Muscle layer of duodenum (tissue), 2 donors: ENCODE data around the gene SEMA4F.

Source experiments
- H3K27ac ChIP-seq: one replicate; pipeline ENCODE4 v1.7.0; 2013; ENCODE audit warnings: mild to moderate bottlenecking, low read length
- H3K27me3 ChIP-seq: one replicate; pipeline ENCODE4 v1.7.0; 2013; ENCODE audit warnings: low read depth, mild to moderate bottlenecking, control low read depth, low read length
- H3K36me3 ChIP-seq, 2 donors: one replicate each; pipeline ENCODE4 v1.7.0; 2013; ENCODE audit warnings: low read length in 2 of 2, control low read depth in 1 of 2, mild to moderate bottlenecking in 1 of 2; ENCODE audit not compliant: insufficient read depth in 2 of 2, control insufficient read depth in 1 of 2
- H3K4me1 ChIP-seq, 2 donors: one replicate each; pipeline ENCODE4 v1.7.0; 2013; ENCODE audit warnings: low read length in 2 of 2, mild to moderate bottlenecking in 2 of 2, control low read depth in 1 of 2, moderate library complexity in 1 of 2; ENCODE audit not compliant: insufficient read depth in 2 of 2, control insufficient read depth in 1 of 2
- H3K4me3 ChIP-seq, 2 donors: one replicate each; pipeline ENCODE4 v1.7.0; 2013; ENCODE audit warnings: low read length in 2 of 2, low read depth in 1 of 2, mild to moderate bottlenecking in 1 of 2
- H3K9me3 ChIP-seq, 2 donors: one replicate each; pipeline ENCODE4 v1.7.0; 2013; ENCODE audit warnings: low read length in 2 of 2, control low read depth in 1 of 2, mild to moderate bottlenecking in 1 of 2; ENCODE audit not compliant: control insufficient read depth in 1 of 2
- donor health status: healthy.

The SEMA4F gene

DNA sequence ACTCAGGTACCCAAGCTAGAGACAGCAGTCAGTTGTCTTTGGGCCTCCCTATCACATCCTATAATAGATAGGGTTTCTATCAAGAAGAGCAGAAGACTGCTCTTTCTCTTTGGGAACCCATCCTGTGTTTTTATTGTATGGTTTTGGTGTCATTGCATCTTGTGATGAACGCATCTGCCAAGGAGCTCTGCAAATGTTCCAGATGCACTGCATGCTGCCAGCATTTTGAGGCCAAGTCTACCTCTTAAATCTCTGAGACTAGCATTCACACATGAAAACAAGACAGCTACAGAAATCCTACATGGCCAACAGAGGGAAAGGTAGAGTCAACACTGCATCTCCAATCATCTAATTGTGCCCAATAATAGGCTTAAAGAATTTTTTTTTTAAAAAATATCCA lies 14.0 kb downstream of the SEMA4F start:
- no peak overlapping the region for H3K27ac ChIP-seq
- H3K4me3 ChIP-seq, result no peak overlapping the region
- H3K9me3 ChIP-seq, result no peaks in the 10 kb centered on the region
- no peaks in the 10 kb centered on the region for H3K27me3 ChIP-seq
- peaks cover 0 to 7% of the 10 kb centered on the region in 2 donors for H3K36me3 ChIP-seq
- no peaks in the 10 kb centered on the region for H3K4me1 ChIP-seq

DNA sequence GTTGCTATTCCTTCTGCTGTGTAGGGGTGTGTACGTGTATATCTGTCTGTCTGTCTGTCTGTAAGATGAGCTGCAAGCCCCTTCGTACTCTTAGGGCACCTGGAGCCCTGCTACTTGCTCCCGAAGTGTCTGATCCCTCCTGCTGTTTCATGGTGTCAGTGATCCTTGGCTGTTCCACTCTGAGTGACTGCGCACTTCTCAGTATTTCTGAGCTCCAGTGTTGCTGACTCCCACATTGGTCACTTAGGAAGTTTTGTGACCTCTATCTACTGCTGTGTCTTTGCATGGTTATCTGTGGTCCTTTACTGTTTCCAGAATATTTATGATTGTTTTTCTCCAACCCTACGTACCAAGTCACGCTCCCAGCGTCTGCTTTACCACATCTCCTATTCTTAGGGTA lies 16.2 kb downstream of the SEMA4F start:
- H3K9me3 ChIP-seq, result no peaks in the 10 kb centered on the region
- H3K27me3 ChIP-seq, result no peaks in the 10 kb centered on the region
- no peaks in the 10 kb centered on the region for H3K4me1 ChIP-seq
- H3K27ac ChIP-seq, result no peak overlapping the region
- no peak overlapping the region for H3K4me3 ChIP-seq
- H3K36me3 ChIP-seq, result peaks cover 1 to 10% of the 10 kb centered on the region in 2 donors

DNA sequence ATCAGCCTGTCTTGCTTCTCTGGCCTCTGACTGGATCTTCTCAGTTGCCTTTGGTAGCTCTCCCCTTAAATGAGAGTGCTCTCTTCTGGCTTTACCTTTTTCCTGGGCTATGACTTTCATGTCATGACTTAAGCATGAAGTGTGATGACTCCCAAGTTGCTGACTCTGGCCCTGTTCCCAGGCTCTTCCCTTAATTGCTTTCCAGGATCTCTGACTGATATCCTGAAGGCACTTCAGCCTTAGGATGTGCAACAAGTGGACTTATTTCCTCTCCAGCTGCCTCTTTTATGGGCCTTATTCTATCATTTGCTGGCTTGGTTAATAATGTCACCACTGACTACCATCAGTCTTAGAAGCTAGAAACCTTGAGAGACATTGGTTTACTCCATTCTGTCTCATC lies 17.4 kb downstream of the SEMA4F start:
- Histone ChIP-seq H3K27ac (no peak overlapping the region), H3K4me3 (no peak overlapping the region), H3K36me3 (peaks cover 9 to 23% of the 10 kb centered on the region in 2 donors), H3K4me1 (no peaks in the 10 kb centered on the region), H3K9me3 (no peaks in the 10 kb centered on the region), H3K27me3 (no peaks in the 10 kb centered on the region)

DNA sequence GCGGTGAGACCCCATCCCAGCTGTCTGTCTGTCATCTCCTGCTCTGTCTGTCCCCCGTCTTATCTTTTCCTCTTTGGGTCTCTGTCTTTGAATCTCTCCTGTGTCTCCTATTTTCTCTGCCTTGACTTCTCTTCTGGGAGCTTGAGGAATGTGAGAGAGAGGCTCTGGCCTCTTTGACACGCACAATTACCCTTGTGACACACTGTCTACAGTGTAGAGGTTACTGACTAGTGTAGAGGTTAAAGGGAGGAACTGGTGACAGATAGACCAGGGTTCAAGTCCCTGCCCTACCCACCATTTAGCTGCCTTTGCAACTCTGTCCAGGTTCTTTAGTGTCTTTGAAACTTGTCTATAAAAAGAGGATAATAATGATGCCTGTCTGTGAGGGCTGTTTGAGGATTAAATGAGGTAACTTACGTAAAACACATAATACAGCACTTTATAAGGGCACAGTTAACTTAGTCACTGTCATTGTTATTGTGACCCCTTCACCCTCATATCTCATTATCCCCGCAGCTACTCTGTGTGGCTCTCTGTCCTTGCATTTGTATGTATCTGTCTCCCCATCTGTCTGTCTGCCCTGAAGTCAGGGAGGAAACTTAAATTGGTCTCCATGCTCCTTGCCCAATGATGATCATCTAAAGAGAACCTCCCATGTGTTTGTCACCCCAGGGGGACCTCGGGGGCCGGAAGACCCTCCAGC lies 19.9 kb downstream of the SEMA4F start:
- H3K9me3 ChIP-seq, result no peaks in the 10 kb centered on the region
- H3K27ac ChIP-seq, result no peak overlapping the region
- H3K27me3 ChIP-seq, result no peaks in the 10 kb centered on the region
- H3K4me1 ChIP-seq, result no peaks in the 10 kb centered on the region
- no peak overlapping the region for H3K4me3 ChIP-seq
- peaks cover 10 to 33% of the 10 kb centered on the region in 2 donors for H3K36me3 ChIP-seq

DNA sequence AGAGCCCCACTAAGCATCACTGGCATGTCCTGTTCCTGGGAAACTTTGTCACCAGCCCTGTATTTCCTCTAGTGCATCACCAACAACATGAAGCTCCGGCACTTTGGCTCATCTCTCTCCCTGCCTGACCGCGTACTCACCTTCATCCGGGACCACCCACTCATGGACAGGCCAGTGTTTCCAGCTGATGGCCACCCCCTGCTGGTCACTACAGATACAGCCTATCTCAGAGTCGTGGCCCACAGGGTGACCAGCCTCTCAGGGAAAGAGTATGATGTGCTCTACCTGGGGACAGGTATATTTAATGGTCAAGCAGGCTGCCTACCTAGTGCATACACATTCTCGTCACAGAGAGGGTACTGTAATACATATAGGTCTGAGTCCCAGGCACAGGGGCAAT lies 21.0 kb downstream of the SEMA4F start:
- Histone ChIP-seq H3K4me1 (no peaks in the 10 kb centered on the region), H3K4me3 (no peak overlapping the region), H3K27ac (no peak overlapping the region), H3K36me3 (peaks cover 15 to 44% of the 10 kb centered on the region in 2 donors), H3K9me3 (no peaks in the 10 kb centered on the region), H3K27me3 (no peaks in the 10 kb centered on the region)

DNA sequence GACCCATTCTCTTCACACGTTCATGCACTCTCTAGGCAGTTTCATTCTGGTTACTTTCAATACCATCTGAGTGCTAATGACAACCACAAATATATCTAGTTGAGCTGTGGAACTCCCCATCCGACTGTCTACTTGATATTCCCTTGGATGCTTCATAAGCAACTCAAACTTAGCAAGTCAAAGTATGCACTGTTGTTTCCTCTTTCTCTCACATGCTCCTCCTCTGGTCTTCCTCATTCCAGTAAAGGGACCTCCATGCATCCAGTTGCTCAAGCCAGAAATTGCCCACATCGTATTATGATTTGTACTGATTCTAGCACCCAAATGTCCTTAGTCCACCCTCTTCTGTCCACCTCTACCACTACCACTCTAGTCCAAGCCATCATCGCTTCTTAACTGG lies 22.3 kb downstream of the SEMA4F start:
- no peak overlapping the region for H3K27ac ChIP-seq
- H3K4me1 ChIP-seq, result no peaks in the 10 kb centered on the region
- H3K4me3 ChIP-seq, result no peak overlapping the region
- H3K27me3 ChIP-seq, result no peaks in the 10 kb centered on the region
- H3K9me3 ChIP-seq, result no peaks in the 10 kb centered on the region
- peaks cover 15 to 46% of the 10 kb centered on the region in 2 donors for H3K36me3 ChIP-seq

DNA sequence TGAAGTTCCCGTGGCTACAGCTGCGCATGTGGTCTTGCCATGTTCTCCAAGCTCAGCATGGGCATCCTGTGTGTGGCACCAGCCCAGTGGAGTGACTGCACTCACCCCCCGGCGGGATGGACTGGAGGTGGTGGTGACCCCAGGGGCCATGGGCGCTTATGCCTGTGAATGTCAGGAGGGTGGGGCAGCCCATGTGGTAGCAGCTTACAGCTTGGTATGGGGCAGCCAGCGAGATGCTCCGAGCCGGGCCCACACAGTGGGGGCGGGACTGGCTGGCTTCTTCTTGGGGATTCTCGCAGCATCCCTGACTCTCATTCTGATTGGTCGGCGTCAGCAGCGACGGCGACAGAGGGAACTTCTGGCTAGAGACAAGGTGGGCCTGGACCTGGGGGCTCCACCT lies 25.6 kb downstream of the SEMA4F start:
- H3K36me3 ChIP-seq, result peaks cover 15 to 42% of the 10 kb centered on the region in 2 donors
- H3K4me3 ChIP-seq, result no peak overlapping the region
- H3K27me3 ChIP-seq, result no peaks in the 10 kb centered on the region
- H3K9me3 ChIP-seq, result no peaks in the 10 kb centered on the region
- no peaks in the 10 kb centered on the region for H3K4me1 ChIP-seq
- no peak overlapping the region for H3K27ac ChIP-seq

DNA sequence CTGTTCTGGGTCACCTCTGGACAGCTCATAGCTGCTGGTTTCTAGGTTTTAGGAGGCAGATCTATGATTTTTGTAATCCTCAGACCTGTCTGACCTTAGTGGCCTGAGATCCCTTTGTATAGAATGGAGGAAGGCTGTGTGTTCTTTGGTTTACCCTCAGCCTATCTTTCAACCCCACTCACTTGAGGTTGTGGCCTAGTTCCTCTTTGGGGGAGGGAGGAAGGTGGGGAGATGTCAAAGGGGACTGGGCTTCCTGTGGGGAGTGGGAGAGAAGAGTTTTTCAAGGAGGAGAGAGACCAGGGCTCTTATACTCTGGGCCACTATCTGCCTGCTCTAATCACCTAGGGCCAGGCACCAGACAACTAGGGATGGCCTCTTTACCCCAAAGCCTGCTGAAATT lies 28.5 kb downstream of the SEMA4F start:
- Histone ChIP-seq H3K4me3 (no peak overlapping the region), H3K36me3 (peaks cover 6 to 23% of the 10 kb centered on the region in 2 donors), H3K4me1 (no peaks in the 10 kb centered on the region)

DNA sequence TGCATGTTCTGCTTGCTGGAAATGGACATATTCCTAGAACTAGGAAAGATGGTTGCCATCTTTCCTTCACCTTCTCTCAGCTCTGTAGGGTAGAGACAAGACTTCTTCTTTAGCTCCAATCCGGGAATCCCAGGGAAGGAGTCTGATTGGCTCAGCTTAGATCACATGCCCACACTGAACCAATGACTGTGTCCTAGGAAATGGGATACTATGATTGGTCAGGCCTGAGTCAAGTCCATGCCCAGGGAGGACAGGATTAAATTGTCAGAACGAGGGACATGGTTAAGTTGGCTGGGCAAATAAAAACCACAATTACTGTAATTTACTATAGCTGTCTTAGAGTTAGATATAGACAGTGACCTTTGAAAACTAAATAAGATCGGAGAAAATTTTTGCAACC lies 31.4 kb downstream of the SEMA4F start:
- Histone ChIP-seq H3K27me3 (no peaks in the 10 kb centered on the region), H3K4me3 (no peak overlapping the region), H3K9me3 (no peaks in the 10 kb centered on the region), H3K4me1 (no peaks in the 10 kb centered on the region), H3K27ac (no peak overlapping the region), H3K36me3 (no peaks in the 10 kb centered on the region)

More for the DNA sequence above, 28.5 kb downstream of the SEMA4F start:
- Histone ChIP-seq H3K27ac (no peak overlapping the region), H3K27me3 (no peaks in the 10 kb centered on the region), H3K9me3 (no peaks in the 10 kb centered on the region)

DNA sequence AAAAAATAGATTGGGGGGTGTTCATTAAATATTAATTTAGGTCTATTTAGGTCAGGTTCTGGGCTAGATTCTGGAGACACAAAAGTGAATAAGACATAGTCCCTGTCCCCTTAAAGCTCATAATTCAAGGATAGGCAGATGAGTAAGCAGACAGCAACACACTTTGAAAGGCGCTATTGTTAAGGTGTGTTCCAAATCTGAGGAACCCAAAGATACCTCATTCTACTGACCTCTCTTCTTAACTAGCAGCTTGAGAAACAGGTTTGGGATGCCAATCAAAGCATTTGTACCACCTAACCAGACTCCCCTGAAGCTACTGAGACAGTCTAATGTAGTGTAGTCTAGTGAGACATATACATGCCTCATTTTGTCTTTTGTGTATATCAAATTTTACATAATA lies 34.8 kb downstream of the SEMA4F start:
- Histone ChIP-seq H3K9me3 (no peaks in the 10 kb centered on the region), H3K36me3 (no peaks in the 10 kb centered on the region), H3K27ac (no peak overlapping the region), H3K4me1 (no peaks in the 10 kb centered on the region), H3K27me3 (no peaks in the 10 kb centered on the region), H3K4me3 (no peak overlapping the region)

DNA sequence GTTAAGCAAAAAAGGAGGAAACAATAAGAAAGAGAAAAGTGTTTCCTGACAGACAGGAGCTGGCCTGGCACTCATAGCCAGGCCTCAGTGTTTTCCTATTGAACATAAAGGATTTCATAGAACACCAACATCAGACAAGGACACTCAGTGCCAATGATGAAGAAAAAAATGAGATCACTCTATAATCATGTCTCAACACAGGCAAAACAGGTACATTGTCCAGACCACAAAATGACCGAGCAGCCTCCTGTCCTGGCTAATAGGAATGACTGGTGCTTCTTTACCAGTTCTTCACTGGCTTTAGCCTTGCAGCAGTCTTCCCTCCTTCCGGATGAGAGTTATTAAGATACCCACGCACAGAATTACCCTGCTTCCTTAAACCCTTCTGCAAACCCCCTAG lies 35.6 kb downstream of the SEMA4F start:
- no peaks in the 10 kb centered on the region for H3K27me3 ChIP-seq
- H3K4me1 ChIP-seq, result no peaks in the 10 kb centered on the region
- H3K9me3 ChIP-seq, result no peaks in the 10 kb centered on the region
- H3K36me3 ChIP-seq, result no peaks in the 10 kb centered on the region
- no peak overlapping the region for H3K4me3 ChIP-seq
- no peak overlapping the region for H3K27ac ChIP-seq

DNA sequence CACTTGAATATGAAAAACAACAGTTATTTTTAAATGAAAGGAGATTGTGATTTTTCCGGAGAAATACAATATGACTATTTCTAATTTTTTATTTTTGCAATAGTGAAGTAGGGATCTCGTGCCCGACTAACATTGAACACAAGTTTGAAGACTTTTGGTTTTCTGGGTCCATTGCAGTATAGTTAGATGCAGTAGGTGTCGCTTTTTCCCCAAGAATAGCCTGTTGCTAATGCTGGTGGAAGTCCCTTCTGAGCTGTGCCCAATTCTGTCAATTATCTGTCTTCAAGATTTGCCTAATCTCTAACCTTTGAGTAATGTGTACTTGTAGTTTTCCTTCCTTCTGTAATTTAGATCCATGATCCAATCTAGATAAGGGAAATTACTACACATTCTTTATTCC lies 36.5 kb downstream of the SEMA4F start:
- H3K9me3 ChIP-seq, result no peaks in the 10 kb centered on the region
- H3K27me3 ChIP-seq, result no peaks in the 10 kb centered on the region
- no peak overlapping the region for H3K4me3 ChIP-seq
- no peaks in the 10 kb centered on the region for H3K4me1 ChIP-seq
- no peak overlapping the region for H3K27ac ChIP-seq
- no peaks in the 10 kb centered on the region for H3K36me3 ChIP-seq
